ENCODE results near the gene PSMC5.

GRCh38 chr17:63854709-63855108, 27.5 kb downstream of the PSMC5 start:
- TF ChIP-seq EGR1 (IDR thresholded peaks at IDR 0.05; ENCODE audit: borderline replicate concordance in 1 of 2, low read depth in 2 of 2, low read length in 2 of 2) (no peak), SMAD5 (IDR thresholded peaks at IDR 0.05; ENCODE audit: low read depth) (no peak), EZH2 (IDR thresholded peaks at IDR 0.05; ENCODE audit: borderline replicate concordance, control insufficient read depth, low read depth, low read length) (no peak), ZBTB40 (IDR thresholded peaks at IDR 0.05; ENCODE audit: borderline replicate concordance) (no peak), RFX5 (IDR thresholded peaks at IDR 0.05; ENCODE audit: low read depth, low read length) (no peak), JUND (IDR thresholded peaks at IDR 0.05; ENCODE audit: low read depth, low read length) (no peak), JUNB (IDR thresholded peaks at IDR 0.05) (no peak), SIN3A (IDR thresholded peaks at IDR 0.05; ENCODE audit: low read depth, low read length) (no peak), CTCF (IDR thresholded peaks at IDR 0.05 in 2 of 3, conservative IDR thresholded peaks at IDR 0.05 in 1 of 3; ENCODE audit: control insufficient read depth in 2 of 3, extremely low read depth in 1 of 3, insufficient read depth in 1 of 3, low read depth in 3 of 3, low read length in 3 of 3) (no peak), ZNF687 (IDR thresholded peaks at IDR 0.05) (no peak), SMC3 (IDR thresholded peaks at IDR 0.05; ENCODE audit: borderline replicate concordance, low read length) (no peak), CBFB (IDR thresholded peaks at IDR 0.05; ENCODE audit: low read depth) (no peak)
